NCI-H1048 (cell line): Measurements from ENCODE around the gene PPM1L.

Source experiments
- DNase-seq: peaks from one replicate; lab custom pipeline; 2025; lab: John Stamatoyannopoulos, UW

The PPM1L gene

GRCh38 chr3:160765211-160765610, 9.2 kb downstream of the PPM1L start:
- DNase-seq: no peak

- DNase-seq: no peak
Observed at GRCh38 chr3:160768031-160768430, 12.0 kb downstream of the PPM1L start.

- DNase-seq: no peak
Observed at GRCh38 chr3:160768918-160769317, 12.9 kb downstream of the PPM1L start.

GRCh38 chr3:160771811-160772459, 15.9 kb downstream of the PPM1L start:
- DNase-seq: no peak

GRCh38 chr3:160773722-160774121, 17.7 kb downstream of the PPM1L start:
- DNase-seq: no peak

- DNase-seq: no peak
Observed at GRCh38 chr3:160774172-160774571, 18.1 kb downstream of the PPM1L start.

- no peak for DNase-seq
Observed at GRCh38 chr3:160778480-160778879, 22.4 kb downstream of the PPM1L start.

GRCh38 chr3:160779040-160779439, 23.0 kb downstream of the PPM1L start:
- DNase-seq: no peak

GRCh38 chr3:160780245-160780644, 24.2 kb downstream of the PPM1L start:
- DNase-seq: no peak

GRCh38 chr3:160781402-160781801, 25.4 kb downstream of the PPM1L start:
- no peak for DNase-seq

- DNase-seq: no peak
Observed at GRCh38 chr3:160781863-160782262, 25.8 kb downstream of the PPM1L start.

GRCh38 chr3:160784853-160785252, 28.8 kb downstream of the PPM1L start:
- DNase-seq: no peak

GRCh38 chr3:160790726-160791125, 34.7 kb downstream of the PPM1L start:
- no peak for DNase-seq

GRCh38 chr3:160792540-160792939, 36.5 kb downstream of the PPM1L start:
- no peak for DNase-seq

- DNase-seq: no peak
Observed at GRCh38 chr3:160793722-160794252, 37.8 kb downstream of the PPM1L start.

GRCh38 chr3:160796089-160796812, 40.2 kb downstream of the PPM1L start:
- no peak for DNase-seq

- DNase-seq: no peak
Observed at GRCh38 chr3:160796813-160797164, 40.8 kb downstream of the PPM1L start.

GRCh38 chr3:160797356-160797755, 41.3 kb downstream of the PPM1L start:
- DNase-seq: no peak

- DNase-seq: no peak
Observed at GRCh38 chr3:160801386-160802118, 45.5 kb downstream of the PPM1L start.

GRCh38 chr3:160804762-160805161, 48.7 kb downstream of the PPM1L start:
- DNase-seq: no peak

GRCh38 chr3:160806094-160806493, 50.1 kb downstream of the PPM1L start:
- DNase-seq: no peak

GRCh38 chr3:160806686-160807085, 50.7 kb downstream of the PPM1L start:
- no peak for DNase-seq

- DNase-seq: no peak
Observed at GRCh38 chr3:160808838-160809237, 52.8 kb downstream of the PPM1L start.
